Smooth muscle cell (in vitro differentiated cells): Measurements from ENCODE around the gene CD27. TPM values are rescaled to one million over a fixed set of nuclear protein-coding genes. Genes with fewer than 3 reads are reported as not detected.

Experiments used
- DNase-seq: peaks from one replicate; lab custom pipeline; 2025; ENCODE audit not compliant: unreplicated experiment; lab: John Stamatoyannopoulos, UW
- H2AFZ ChIP-seq: fragments of 200-600 bp; sonication (generic); 2 replicates; pipeline ENCODE4 v1.6.0; 2016; ENCODE audit warnings: antibody characterized with exemption, low read depth, mild to moderate bottlenecking
- H3F3A ChIP-seq: fragments of 200-600 bp; sonication (generic); 2 replicates; pipeline ENCODE4 v1.6.0; 2017; ENCODE audit warnings: antibody characterized with exemption, low read depth
- H3K27ac ChIP-seq: fragments of 200-600 bp; sonication (generic); 2 replicates; pipeline ENCODE4 v1.5.1; 2016; ENCODE audit warnings: low read depth, mild to moderate bottlenecking
- H3K27me3 ChIP-seq: fragments of 200-600 bp; sonication (generic); 2 replicates; pipeline ENCODE4 v1.6.1; 2016; ENCODE audit warnings: low read depth, mild to moderate bottlenecking
- H3K36me3 ChIP-seq: fragments of 200-600 bp; sonication (generic); 2 replicates; pipeline ENCODE4 v1.5.1; 2016; ENCODE audit warnings: low read depth
- H3K4me1 ChIP-seq: fragments of 200-600 bp; sonication (generic); 2 replicates; pipeline ENCODE4 v1.5.1; 2016; ENCODE audit warnings: low read depth
- H3K4me2 ChIP-seq: fragments of 200-600 bp; sonication (generic); 2 replicates; pipeline ENCODE4 v1.6.0; 2016; ENCODE audit warnings: mild to moderate bottlenecking
- H3K4me3 ChIP-seq: fragments of 200-600 bp; sonication (generic); 2 replicates; pipeline ENCODE4 v1.5.1; 2016; ENCODE audit warnings: mild to moderate bottlenecking
- H3K79me2 ChIP-seq: fragments of 200-600 bp; sonication (generic); 2 replicates; pipeline ENCODE4 v1.6.0; 2016; ENCODE audit warnings: low read depth, mild to moderate bottlenecking
- H3K9ac ChIP-seq: fragments of 200-600 bp; sonication (generic); 2 replicates; pipeline ENCODE4 v1.6.0; 2016; ENCODE audit warnings: low read depth
- H3K9me3 ChIP-seq: fragments of 200-600 bp; sonication (generic); replicated peaks from 2 replicates; pipeline ENCODE4 v1.5.1; 2016; ENCODE audit warnings: low read depth
- H4K20me1 ChIP-seq: fragments of 200-600 bp; sonication (generic); 2 replicates; pipeline ENCODE4 v1.6.0; 2016; ENCODE audit warnings: low read depth
- CTCF ChIP-seq: fragments of 200-600 bp; sonication (generic); IDR thresholded peaks from 2 replicates; pipeline ENCODE4 v1.5.1; 2017; ENCODE audit warnings: borderline replicate concordance, mild to moderate bottlenecking, antibody characterized with exemption; ENCODE audit not compliant: insufficient read depth, poor library complexity, severe bottlenecking
- WGBS: methylation state at CpG from one replicate; pipeline ENCODE4 v1.1.7; 2016; ENCODE audit warnings: low lambda C conversion rate; 5-methylcytosine and 5-hydroxymethylcytosine counted together
- polyA plus RNA-seq: library from polyadenylated mRNA; unstranded; fragments of >200 nt; fragmentation: Nextera tagmentation; extraction: Ambion mirVana; gene quantifications from 2 replicates; pipeline ENCODE4 v1.2.1, GENCODE V29; 2016
- total RNA-seq: library from RNA; depleted of rRNA; stranded (reverse); fragments of >200 nt; gene quantifications from 2 replicates; pipeline ENCODE4 v1.2.3, GENCODE V29; 2014

Gene CD27
- total and polyA plus RNA-seq, 2 experiments from 2014 or later, result not detected

- TF ChIP-seq CTCF, result no peak
- Histone ChIP-seq H3F3A (no peaks in the 10 kb centered on the region), H3K4me3 (no peak overlapping the region), H3K79me2 (no peaks in the 10 kb centered on the region), H3K36me3 (no peaks in the 10 kb centered on the region), H3K9ac (no peak overlapping the region), H3K27me3 (no peaks in the 10 kb centered on the region), H3K9me3 (no peaks in the 10 kb centered on the region), H3K4me2 (no peak overlapping the region), H3K27ac (no peak overlapping the region), H2AFZ (no peak overlapping the region), H4K20me1 (no peaks in the 10 kb centered on the region), H3K4me1 (no peaks in the 10 kb centered on the region)
- DNase-seq, result no peak
- WGBS, result 85% methylated on average over 4 of the region's 4 CpGs
Measured at GRCh38 chr12:6444031-6444430, 724 bp upstream of the CD27 start.

- H3K27ac ChIP-seq, result peak overlapping the region; percentile 11
- H3F3A ChIP-seq, result no peaks in the 10 kb centered on the region
- H4K20me1 ChIP-seq, result no peaks in the 10 kb centered on the region
- peak overlapping the region; percentile 87 for H3K4me2 ChIP-seq
- H3K9ac ChIP-seq, result no peak overlapping the region
- no peaks in the 10 kb centered on the region for H3K9me3 ChIP-seq
- H3K79me2 ChIP-seq, result no peaks in the 10 kb centered on the region
- H3K4me1 ChIP-seq, result peaks cover 33% of the 10 kb centered on the region
- H3K36me3 ChIP-seq, result no peaks in the 10 kb centered on the region
- WGBS, result 62% methylated on average over 16 of the region's 16 CpGs
- no peak overlapping the region for H2AFZ ChIP-seq
- no peaks in the 10 kb centered on the region for H3K27me3 ChIP-seq
- peak overlapping the region; percentile 55 for H3K4me3 ChIP-seq
- no peak for DNase-seq
- no peak for TF ChIP-seq CTCF
Measured at GRCh38 chr12:6450091-6450868, 5.5 kb downstream of the CD27 start.

- H4K20me1 ChIP-seq, result no peaks in the 10 kb centered on the region
- no peak for DNase-seq
- peak overlapping the region; percentile 50 for H3K27ac ChIP-seq
- H3K9ac ChIP-seq, result no peak overlapping the region
- no peaks in the 10 kb centered on the region for H3K79me2 ChIP-seq
- H3F3A ChIP-seq, result no peaks in the 10 kb centered on the region
- H3K4me3 ChIP-seq, result peak overlapping the region; percentile 55
- no peaks in the 10 kb centered on the region for H3K27me3 ChIP-seq
- H3K36me3 ChIP-seq, result no peaks in the 10 kb centered on the region
- no peak for TF ChIP-seq CTCF
- 35% methylated on average over 11 of the region's 11 CpGs for WGBS
- H3K9me3 ChIP-seq, result no peaks in the 10 kb centered on the region
- peak overlapping the region; percentile 87 for H3K4me2 ChIP-seq
- peaks cover 33% of the 10 kb centered on the region for H3K4me1 ChIP-seq
- no peak overlapping the region for H2AFZ ChIP-seq
Measured at GRCh38 chr12:6450869-6451347, 6.2 kb downstream of the CD27 start.
